GM10248 (cell line): ENCODE results near the gene CPLANE1.
"Not testable (repeated sequence)": the region's sequence is repeated elsewhere in the genome, so short reads cannot be mapped to it uniquely, and the experiment has no call there.

Experiments used
- CTCF ChIA-PET: fragments of 300-600 bp; sonication (Branson Sonifier 250); formaldehyde crosslinking; extraction: SDS; loops from one replicate; lab custom pipeline; 2021; ENCODE audit warnings: antibody characterized with exemption; lab: Yijun Ruan, JAX
- POLR2A ChIA-PET: fragments of 350-650 bp; sonication (Branson Sonifier 250); formaldehyde crosslinking; extraction: SDS; loops from one replicate; lab custom pipeline; 2020; ENCODE audit warnings: antibody characterized with exemption; lab: Yijun Ruan, JAX
- DNase-seq: peaks from one replicate; pipeline ENCODE4 v3.0.0; 2012; ENCODE audit errors: extremely low spot score
- TF ChIP-seq, protein P1 (sequence below): IDR thresholded peaks from 2 replicates; pipeline ENCODE4 v1.5.1; 2012; ENCODE audit warnings: mild to moderate bottlenecking, low read depth; ENCODE audit errors: extremely low read depth, missing control alignments, control extremely low read depth

The CPLANE1 gene

DNA sequence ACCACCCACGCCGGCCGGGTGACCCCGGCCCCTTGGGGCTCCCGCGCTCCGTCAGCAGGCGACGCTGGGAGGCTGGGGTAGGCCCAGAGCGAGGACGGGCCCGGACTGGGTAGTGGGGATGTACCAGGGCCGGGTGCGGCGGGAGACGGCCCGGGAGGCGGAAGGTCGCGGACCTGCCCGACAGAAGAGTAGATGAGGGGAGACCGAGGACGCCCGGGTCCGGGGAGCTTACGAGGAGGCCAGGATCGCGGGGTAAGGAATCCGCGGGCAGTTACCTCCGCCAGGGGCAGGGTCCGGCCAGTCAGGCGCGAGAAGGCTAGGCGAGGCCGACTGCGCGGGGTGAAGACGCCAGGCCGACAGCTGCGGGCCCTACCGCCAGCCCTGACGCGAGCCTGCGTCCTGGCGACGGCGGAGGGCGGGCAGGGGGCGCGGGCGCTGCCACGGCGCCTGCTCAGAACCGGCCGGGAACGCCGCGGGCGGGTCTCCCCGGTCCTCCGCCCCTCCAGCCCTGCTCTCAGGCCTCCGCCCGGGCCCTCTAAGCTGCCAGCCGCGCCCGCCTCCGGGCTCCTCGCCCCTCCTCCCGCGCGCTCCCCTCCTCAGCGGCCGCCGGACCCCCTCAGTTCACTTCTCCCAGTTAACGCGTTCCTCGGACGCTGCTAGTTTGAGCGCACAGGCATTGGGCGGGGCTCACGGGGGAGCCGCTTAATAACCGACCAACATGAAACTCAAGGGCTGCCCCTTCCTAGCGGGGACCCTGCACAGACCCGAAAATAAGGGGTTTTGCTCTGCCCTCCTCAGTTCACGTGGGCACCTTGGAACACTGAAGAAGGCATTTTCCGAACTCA lies at the start of gene CPLANE1:
TSS of gene CPLANE1 (minus strand) at position 407 of the 845 bp plus-strand sequence. CDS start 1,678 bp downstream, outside the sequence.
- TF ChIP-seq, protein P1, sequence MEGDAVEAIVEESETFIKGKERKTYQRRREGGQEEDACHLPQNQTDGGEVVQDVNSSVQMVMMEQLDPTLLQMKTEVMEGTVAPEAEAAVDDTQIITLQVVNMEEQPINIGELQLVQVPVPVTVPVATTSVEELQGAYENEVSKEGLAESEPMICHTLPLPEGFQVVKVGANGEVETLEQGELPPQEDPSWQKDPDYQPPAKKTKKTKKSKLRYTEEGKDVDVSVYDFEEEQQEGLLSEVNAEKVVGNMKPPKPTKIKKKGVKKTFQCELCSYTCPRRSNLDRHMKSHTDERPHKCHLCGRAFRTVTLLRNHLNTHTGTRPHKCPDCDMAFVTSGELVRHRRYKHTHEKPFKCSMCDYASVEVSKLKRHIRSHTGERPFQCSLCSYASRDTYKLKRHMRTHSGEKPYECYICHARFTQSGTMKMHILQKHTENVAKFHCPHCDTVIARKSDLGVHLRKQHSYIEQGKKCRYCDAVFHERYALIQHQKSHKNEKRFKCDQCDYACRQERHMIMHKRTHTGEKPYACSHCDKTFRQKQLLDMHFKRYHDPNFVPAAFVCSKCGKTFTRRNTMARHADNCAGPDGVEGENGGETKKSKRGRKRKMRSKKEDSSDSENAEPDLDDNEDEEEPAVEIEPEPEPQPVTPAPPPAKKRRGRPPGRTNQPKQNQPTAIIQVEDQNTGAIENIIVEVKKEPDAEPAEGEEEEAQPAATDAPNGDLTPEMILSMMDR, result no peak
- ChIA-PET CTCF (interaction anchor here (1.0 to 1.1 kb wide), 3 partner anchors 23 to 60 kb away, joined by 3 to 4 read pairs (median 3); no protein-coding TSS in a partner anchor), POLR2A (no interaction called here)
- DNase-seq, result peak; percentile 86

DNA sequence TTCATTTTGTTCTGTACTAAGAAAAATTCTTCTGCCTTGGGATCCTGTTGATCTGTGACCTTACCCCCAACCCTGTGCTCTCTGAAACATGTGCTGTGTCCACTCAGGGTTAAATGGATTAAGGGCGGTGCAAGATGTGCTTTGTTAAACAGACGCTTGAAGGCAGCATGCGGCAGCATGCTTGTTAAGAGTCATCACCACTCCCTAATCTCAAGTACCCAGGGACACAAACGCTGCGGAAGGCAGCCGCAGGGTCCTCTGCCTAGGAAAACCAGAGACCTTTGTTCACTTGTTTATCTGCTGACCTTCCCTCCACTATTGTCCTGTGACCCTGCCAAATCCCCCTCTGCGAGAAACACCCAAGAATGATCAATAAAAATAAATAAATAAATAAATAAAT lies 47.1 kb upstream of the CPLANE1 start:
- CTCF ChIA-PET, result interaction anchor here (1.4 kb wide), 1 partner anchor 12 kb away, joined by 3 read pairs; no protein-coding TSS in a partner anchor
- DNase-seq, POLR2A ChIA-PET: not testable (repeated sequence)

DNA sequence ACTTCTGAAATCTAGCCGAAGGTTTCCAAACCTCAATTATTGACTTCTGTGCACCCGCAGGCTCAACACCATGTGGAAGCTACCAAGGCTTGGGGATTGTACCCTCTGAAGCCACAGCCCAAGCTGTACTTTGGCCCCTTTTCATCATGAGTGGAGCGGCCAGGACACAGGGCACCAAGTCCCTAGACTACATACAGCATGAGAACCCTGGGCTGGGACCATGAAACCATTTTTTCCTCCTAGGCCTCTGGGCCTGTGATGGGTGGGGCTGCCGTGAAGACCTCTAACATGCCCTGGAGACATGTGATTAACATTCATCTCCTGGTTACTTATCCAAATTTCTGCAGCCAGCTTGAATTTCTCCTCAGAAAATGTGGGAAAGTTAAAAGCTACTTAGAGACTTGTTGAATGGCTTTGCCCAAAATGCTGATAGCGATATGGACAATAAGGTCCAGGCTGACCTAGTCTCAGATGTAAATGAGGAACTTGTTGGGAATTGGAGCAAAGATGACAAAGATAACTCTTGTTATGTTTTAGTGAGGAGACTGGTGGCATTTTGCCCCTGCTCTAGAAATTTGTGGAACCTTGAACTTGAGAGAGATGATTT lies 34.1 kb upstream of the CPLANE1 start:
- ChIA-PET CTCF (interaction anchor here (1.1 kb wide), 1 partner anchor 73 kb away, joined by 3 read pairs; no protein-coding TSS in a partner anchor), POLR2A (no interaction called here)
- TF ChIP-seq, protein P1, result no peak
- no peak for DNase-seq

DNA sequence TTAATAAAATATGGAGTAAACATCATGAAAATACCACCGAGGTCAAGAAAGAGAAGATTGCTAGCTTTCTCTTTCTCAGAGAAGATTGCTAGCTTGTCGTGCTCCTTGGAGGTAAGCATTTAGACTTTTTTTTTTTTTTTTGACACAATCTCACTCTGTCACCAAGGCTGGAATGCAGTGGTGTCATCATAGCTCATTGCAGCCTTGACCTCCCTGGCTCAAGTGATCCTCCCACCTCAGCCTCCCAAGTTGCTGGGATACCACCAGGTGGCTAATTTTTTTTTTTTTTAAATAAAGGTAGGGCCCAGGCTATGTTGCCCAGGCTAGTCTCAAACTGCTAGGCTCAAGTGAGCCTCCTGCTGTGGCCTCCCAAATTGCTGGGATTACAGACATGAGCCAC lies 26.3 kb upstream of the CPLANE1 start:
- ChIA-PET POLR2A (no interaction called here), CTCF (no interaction called here)
- no peak for DNase-seq
- TF ChIP-seq, protein P1, result no peak

DNA sequence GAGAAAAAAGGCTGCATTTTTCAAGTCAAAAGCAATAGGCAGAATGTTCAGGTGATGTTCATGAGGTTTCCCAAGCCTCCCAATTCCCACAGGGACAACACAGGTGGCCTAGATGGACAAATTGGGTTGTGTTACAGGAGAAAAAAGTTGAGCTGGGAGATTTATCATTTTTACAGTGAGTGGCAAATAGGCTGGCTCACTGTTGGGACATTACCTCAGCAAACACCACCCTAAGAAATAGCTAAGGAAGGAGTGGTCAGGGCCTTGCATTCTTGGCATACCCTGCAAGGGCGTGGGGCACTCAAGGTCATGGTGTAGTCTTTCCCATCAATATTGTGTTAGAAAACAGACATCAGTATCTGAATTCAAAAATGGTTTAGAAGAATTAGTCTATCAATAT lies 23.3 kb upstream of the CPLANE1 start:
- no peak for DNase-seq
- TF ChIP-seq, protein P1, result no peak
- ChIA-PET CTCF (interaction anchor here (1.0 to 1.3 kb wide), 2 partner anchors 8 to 22 kb away, joined by 3 read pairs; no protein-coding TSS in a partner anchor), POLR2A (no interaction called here)

DNA sequence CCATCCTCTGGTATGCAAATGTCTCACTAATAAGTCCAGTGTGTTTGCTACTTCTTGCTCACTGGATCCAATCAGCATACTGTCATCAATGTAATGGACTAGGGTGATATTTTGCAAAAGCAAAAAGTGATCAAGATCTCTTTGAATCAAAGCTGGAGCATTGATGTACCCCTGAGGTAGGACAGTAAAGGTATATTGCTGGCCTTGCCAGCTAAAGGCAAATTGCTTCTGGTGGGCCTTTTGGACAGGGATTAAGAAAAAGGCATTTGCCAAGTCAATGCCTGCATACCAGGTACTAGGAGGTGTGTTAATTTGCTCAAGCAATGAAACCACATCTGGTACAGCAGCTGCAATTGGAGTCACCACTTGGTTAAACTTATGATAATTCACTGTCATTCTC lies 18.9 kb upstream of the CPLANE1 start:
- POLR2A ChIA-PET, DNase-seq, CTCF ChIA-PET: not testable (repeated sequence)

DNA sequence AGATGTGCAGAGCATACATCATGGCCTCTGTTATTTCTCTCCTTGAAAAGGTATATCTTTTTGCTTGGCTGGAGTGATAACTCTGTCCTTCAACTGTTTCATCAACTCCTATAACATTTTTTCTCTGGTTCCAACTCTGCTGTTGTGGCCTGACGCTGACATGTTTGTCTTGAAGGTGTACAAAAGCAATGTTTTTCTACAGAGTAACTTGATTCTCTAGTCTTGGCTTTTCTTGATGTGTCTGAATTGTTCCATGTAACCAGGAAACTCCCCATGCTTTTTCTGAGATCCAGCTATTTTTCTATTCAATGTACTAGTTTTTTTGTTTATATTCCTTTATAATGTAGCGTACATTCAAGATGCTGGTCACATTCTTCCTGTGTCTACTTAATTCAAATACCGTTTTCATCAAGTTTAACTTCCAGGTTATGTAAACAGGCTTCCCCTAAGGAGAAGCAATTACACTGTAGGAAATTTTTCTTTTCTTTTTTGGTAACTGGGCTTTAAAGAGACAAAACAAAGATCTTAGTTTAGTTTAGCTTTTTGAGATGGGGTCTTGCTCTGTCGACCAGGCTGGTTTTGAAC lies 6.7 kb upstream of the CPLANE1 start:
- ChIA-PET POLR2A (no interaction called here), CTCF (no interaction called here)
- TF ChIP-seq, protein P1, result no peak
- no peak for DNase-seq
